HepG2 (cell line): ENCODE measurements around the gene PEX3.

Source experiments
- CTCF ChIP-seq: sonication (generic); formaldehyde crosslinking; IDR thresholded peaks from 2 replicates; pipeline ENCODE4 v1.5.0; 2020; ENCODE audit warnings: mild to moderate bottlenecking, missing genetic modification reagents, moderate library complexity
- SP2 ChIP-seq: sonication (generic); formaldehyde crosslinking; IDR thresholded peaks from 2 replicates; pipeline ENCODE4 v1.5.1; 2020; ENCODE audit warnings: mild to moderate bottlenecking, missing genetic modification reagents
- USF2 ChIP-seq, 2 experiments: sonication (generic) in 1 of 2; formaldehyde crosslinking in 1 of 2; IDR thresholded peaks; 2 replicates each; pipeline versions ENCODE4 v1.5.1 to v1.6.1; 2011 to 2020; ENCODE audit warnings: borderline replicate concordance in 1 of 2, low read depth in 1 of 2, low read length in 1 of 2, mild to moderate bottlenecking in 1 of 2, missing genetic modification reagents in 1 of 2, moderate library complexity in 1 of 2
- ZNF576 ChIP-seq: sonication (generic); formaldehyde crosslinking; IDR thresholded peaks from 2 replicates; pipeline ENCODE4 v1.4.0; 2020; ENCODE audit warnings: mild to moderate bottlenecking, missing genetic modification reagents
- ZNF580 ChIP-seq: IDR thresholded peaks from 2 replicates; pipeline ENCODE4 v1.6.1; 2016; ENCODE audit warnings: low read depth, borderline replicate concordance

GRCh38 chr6:143406673-143407072, 43.9 kb upstream of the PEX3 start:
- no peak for TF ChIP-seq ZNF576 (CRISPR knock-in tag)
- no peak for TF ChIP-seq CTCF (CRISPR knock-in tag)
- no peak for TF ChIP-seq USF2 (IDR thresholded peaks at IDR 0.05; ENCODE audit: low read depth, low read length)
- TF ChIP-seq USF2 (CRISPR knock-in tag; IDR thresholded peaks at IDR 0.05; ENCODE audit: borderline replicate concordance), result no peak
- TF ChIP-seq ZNF580 (CRISPR knock-in tag), result no peak
- no peak for TF ChIP-seq SP2 (CRISPR knock-in tag)
